Spinal cord (tissue), 10 donors: ENCODE data around the gene KIAA0513. TPM values are rescaled to one million over a fixed set of nuclear protein-coding genes. Genes with fewer than 3 reads are reported as not detected.
A peak's percentile ranks its signal among the peaks of the same experiment; 100 is the strongest.

Experiments
- DNase-seq, 6 donors: peaks; one replicate each; pipeline versions ENCODE4 v3.0.0 to v3.0.0-alpha.2; 2013 to 2015; ENCODE audit warnings: low spot score in 6 of 6, low read depth in 4 of 6
- H3K27ac ChIP-seq: one replicate; pipeline ENCODE4 v1.5.1; 2013; ENCODE audit warnings: low read depth, low read length, control low read depth
- H3K27me3 ChIP-seq: one replicate; pipeline ENCODE4 v1.6.1; 2013; ENCODE audit warnings: low read length; ENCODE audit not compliant: control insufficient read depth, insufficient read depth
- H3K36me3 ChIP-seq: one replicate; pipeline ENCODE4 v1.6.1; 2013; ENCODE audit warnings: low read length; ENCODE audit not compliant: control insufficient read depth, insufficient read depth
- H3K4me1 ChIP-seq: one replicate; pipeline ENCODE4 v1.6.1; 2013; ENCODE audit warnings: low read length; ENCODE audit not compliant: control insufficient read depth, insufficient read depth
- H3K4me3 ChIP-seq: one replicate; pipeline ENCODE4 v1.5.1; 2013; ENCODE audit warnings: low read depth, low read length, control low read depth
- H3K9me3 ChIP-seq: one replicate; pipeline ENCODE4 v1.6.1; 2013; ENCODE audit warnings: low read length; ENCODE audit not compliant: control insufficient read depth, insufficient read depth
- WGBS: methylation state at CpG from one replicate; pipeline ENCODE4 v1.1.5; 2013; ENCODE audit warnings: missing lambda C conversion rate; ENCODE audit not compliant: insufficient coverage; 5-methylcytosine and 5-hydroxymethylcytosine counted together
- polyA plus RNA-seq, 2 donors: library from polyadenylated mRNA; unstranded; fragments of 120-200 nt; gene quantifications; one replicate each; pipeline ENCODE4 v1.2.1, GENCODE V29; 2013; ENCODE audit not compliant: insufficient read length in 2 of 2
- total RNA-seq, 2 donors: library from RNA; depleted of rRNA in 1 of 2; stranded (reverse); fragments of 120-200 nt in 1 of 2; fragments of >200 nt in 1 of 2; gene quantifications; one replicate each; pipeline versions ENCODE4 v1.2.3 to v1.2.4, GENCODE V29; 2013 to 2014
- donor health status: healthy.

KIAA0513 gene
- total and polyA plus RNA-seq, 4 donors, result 18.4 to 40.9 (median 40.0) TPM

DNA sequence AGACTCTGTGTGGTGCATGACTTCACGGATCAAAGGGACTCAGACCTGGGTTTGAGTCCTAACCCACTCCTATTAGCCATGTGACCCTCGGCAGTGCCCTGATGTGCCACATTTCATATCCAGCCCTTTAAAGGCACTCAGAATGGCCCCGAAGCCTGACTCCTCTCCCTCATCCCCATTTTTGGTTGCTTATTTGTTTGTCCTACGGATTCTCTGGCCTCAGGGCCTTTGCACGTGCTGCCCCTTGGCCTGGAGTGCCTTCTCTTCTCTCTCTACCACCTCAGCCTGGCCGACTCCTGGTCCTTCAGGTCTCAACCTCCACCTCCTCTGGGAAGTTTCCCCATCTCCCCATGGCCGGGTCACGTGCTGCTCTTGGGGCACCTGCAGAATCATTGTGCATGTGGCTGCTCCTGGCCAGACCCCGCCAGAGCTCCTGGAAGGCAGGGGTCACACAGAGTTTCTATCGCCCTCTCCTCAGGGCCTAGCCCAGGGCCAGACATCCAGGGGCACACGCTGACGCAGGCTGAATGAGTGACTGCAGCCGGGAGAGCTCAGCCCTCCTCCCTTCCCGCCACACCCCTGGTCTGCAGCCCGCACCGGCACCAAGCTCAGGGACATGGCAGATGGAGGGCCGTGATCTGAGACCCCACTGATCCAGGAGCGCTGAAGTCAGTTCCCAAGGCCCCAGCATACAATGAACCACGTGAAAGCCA is 106.6 kb downstream of the KIAA0513 start:
- Histone ChIP-seq H3K4me1 (peaks cover 45% of the 10 kb centered on the region), H3K27ac (no peak overlapping the region)
- 88% methylated on average over 19 of the region's 19 CpGs for WGBS

DNA sequence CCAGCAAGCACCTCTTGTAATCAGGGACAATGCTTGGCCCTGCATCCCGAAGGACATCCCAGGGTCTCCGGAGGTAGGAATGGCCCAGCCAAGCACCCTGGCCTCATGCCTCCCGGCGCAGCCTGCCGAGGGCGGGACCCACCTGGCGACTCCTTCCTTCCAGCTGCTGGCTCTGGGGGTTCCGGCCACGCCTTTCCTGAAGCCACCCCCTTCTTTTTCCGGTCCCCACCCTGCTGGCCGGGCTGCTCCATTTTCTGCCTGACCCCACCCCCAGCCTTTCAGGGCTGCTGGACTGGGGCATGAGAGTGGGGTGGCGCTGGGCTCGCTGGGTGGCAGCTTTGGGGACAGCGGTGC is 107.2 kb downstream of the KIAA0513 start:
- Histone ChIP-seq H3K27me3 (peaks cover 3% of the 10 kb centered on the region), H3K36me3 (no peaks in the 10 kb centered on the region), H3K4me3 (no peak overlapping the region), H3K4me1 (peaks cover 45% of the 10 kb centered on the region), H3K9me3 (no peaks in the 10 kb centered on the region), H3K27ac (no peak overlapping the region)
- DNase-seq, result no peak
- 82% methylated on average over 9 of the region's 14 CpGs for WGBS

More for the DNA sequence above, 106.6 kb downstream of the KIAA0513 start:
- no peaks in the 10 kb centered on the region for H3K9me3 ChIP-seq
- no peak for DNase-seq
- no peak overlapping the region for H3K4me3 ChIP-seq
- no peaks in the 10 kb centered on the region for H3K36me3 ChIP-seq
- H3K27me3 ChIP-seq, result peaks cover 3% of the 10 kb centered on the region

DNA sequence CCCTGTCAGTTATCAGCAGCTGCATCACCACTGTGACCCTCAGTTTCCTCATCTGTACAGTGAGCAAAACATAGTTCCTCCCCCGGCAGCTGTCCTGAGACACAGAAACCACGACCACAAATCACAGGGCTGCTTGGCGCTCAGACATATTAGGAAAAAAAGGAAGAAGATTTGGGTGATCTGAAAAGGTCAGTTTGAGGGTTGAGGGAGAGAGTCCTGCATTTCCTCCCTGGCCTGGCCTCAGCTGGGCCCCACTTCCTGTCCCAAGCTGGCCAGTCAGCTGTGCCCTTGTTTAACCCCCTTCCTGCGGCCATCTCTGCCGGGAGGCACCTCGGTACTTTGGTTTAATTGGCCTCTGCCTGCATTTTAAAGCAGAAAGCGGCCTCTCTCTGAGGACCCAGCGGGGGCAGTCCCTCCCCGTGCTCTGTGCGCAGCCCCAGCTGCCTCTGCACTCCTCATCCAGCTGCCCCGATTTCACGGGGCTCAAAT is 108.7 kb downstream of the KIAA0513 start:
- no peaks in the 10 kb centered on the region for H3K9me3 ChIP-seq
- no peak overlapping the region for H3K4me3 ChIP-seq
- peaks cover 36% of the 10 kb centered on the region for H3K4me1 ChIP-seq
- no peaks in the 10 kb centered on the region for H3K36me3 ChIP-seq
- peaks cover 3% of the 10 kb centered on the region for H3K27me3 ChIP-seq
- DNase-seq, result no peak
- WGBS, result 47% methylated on average over 9 of the region's 12 CpGs
- H3K27ac ChIP-seq, result peak overlapping the region; percentile 7

DNA sequence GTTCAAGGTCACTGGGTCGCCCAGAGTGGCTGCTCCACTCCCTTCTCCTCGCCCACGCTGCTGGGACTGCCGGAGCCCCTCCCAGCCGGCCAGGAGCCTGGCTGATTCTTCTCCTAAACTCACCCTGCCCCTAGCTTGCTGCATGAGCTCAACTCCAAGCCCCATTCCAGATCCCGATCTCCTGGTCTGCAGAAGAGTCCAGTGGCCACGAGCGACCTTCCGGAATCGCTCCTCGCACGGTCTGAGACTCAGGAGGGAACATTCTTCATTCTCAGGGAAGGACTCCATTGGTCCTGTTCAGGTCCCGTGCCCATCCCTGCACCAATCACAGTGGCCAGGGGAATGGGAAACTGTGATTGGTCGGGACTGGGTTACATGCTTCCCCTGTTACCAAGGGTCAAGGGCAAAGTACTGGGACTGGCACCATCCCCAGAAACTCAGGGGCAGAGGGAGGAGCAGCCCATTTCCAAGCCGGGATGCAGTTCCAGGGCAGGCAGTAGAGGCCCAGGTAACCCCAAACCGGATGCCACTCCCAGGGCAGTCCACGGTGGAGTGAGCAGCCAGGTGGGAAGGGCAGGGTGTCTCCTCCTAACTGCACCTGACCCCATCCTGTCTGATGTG is 109.2 kb downstream of the KIAA0513 start:
- Histone ChIP-seq H3K27ac (peak overlapping the region; percentile 47), H3K4me3 (no peak overlapping the region), H3K27me3 (peaks cover 3% of the 10 kb centered on the region), H3K36me3 (no peaks in the 10 kb centered on the region), H3K4me1 (peaks cover 40% of the 10 kb centered on the region), H3K9me3 (no peaks in the 10 kb centered on the region)
- WGBS, result 67% methylated on average over 17 of the region's 17 CpGs
- peak in 2 of 6 donors; percentile 50 to 61 for DNase-seq

DNA sequence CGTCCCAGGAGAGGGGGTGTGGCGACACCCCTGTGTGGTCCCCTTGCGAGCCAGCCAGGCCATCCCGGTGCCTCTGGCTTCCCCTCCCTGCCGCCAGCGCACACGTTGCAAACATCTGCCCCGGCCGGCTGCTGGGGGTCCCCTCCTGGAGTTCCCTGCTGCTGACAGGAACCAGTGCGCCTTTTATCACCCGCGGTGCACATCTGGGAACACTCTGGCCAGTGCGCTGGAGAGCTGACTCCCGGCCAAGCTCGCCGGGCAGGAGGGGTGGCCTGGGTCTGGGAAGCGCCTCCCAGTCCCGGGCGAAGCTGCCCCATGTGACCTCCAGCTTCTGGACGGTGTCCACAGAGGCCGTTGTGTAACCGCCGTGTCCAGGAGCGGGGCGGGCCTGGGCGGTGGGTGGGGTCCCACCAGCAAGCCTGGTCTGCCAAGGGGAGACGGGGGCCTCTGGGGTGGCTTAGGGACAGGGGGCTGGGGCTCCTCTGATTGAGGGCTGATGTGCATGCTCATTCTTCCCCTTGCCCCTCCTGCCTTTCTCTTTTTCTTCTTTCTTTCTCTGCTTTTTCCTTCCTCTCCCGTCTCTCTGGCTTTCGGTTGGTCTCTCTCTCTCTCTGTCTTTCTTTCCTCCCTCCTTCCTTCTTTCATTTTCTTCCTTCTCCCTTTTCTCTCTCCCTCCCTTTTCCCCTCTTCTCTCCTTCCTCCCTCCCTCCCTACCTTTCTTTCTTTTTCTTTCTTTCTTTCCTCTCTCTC is 109.9 kb downstream of the KIAA0513 start:
- no peaks in the 10 kb centered on the region for H3K9me3 ChIP-seq
- peaks cover 3% of the 10 kb centered on the region for H3K27me3 ChIP-seq
- H3K27ac ChIP-seq, result peak overlapping the region; percentile 47
- DNase-seq, result peak in 1 of 6 donors; percentile 89
- H3K4me3 ChIP-seq, result peak overlapping the region; percentile 16
- WGBS, result 15% methylated on average over 28 of the region's 29 CpGs
- H3K4me1 ChIP-seq, result peaks cover 40% of the 10 kb centered on the region
- no peaks in the 10 kb centered on the region for H3K36me3 ChIP-seq

DNA sequence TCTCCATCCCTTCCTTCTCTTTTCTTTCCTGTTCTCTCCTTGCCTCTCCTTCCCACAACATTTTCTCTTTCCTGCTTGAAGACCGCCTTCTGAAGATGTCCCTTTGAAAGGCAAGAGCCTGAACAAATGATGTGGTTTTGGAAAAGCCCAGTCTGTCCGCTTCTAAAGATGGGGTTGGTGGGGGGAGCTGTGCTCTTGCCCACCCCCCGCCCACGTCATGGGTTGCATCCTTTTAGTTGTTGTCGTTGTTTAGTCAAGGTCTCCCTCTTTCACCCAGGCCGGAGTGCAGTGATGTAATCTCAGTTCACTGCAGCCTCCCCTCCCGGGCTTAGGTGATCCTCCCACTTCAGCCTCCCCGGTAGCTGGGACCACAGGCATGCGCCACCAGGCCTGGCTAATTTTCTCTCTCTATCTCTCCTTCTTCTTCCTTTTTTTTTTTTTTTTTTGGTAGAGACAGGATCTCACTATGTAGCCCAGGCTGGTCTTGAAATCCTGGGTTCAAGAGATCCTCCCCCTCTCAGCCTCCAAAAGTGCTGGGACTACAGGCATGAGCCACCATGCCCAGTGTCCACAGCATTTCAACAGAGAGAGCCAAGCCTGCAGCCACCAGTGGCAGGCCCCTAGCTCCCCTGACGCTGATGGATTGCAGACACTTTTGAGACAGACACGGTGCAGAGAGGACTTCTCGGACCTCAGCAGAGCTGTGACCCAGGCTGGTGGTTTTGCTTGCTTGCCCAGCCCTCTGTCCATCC is 110.7 kb downstream of the KIAA0513 start:
- 79% methylated on average over 8 of the region's 12 CpGs for WGBS
- DNase-seq, result no peak
- Histone ChIP-seq H3K9me3 (no peaks in the 10 kb centered on the region), H3K4me1 (peaks cover 40% of the 10 kb centered on the region), H3K36me3 (no peaks in the 10 kb centered on the region), H3K4me3 (no peak overlapping the region), H3K27me3 (peaks cover 3% of the 10 kb centered on the region), H3K27ac (peak overlapping the region; percentile 40)

DNA sequence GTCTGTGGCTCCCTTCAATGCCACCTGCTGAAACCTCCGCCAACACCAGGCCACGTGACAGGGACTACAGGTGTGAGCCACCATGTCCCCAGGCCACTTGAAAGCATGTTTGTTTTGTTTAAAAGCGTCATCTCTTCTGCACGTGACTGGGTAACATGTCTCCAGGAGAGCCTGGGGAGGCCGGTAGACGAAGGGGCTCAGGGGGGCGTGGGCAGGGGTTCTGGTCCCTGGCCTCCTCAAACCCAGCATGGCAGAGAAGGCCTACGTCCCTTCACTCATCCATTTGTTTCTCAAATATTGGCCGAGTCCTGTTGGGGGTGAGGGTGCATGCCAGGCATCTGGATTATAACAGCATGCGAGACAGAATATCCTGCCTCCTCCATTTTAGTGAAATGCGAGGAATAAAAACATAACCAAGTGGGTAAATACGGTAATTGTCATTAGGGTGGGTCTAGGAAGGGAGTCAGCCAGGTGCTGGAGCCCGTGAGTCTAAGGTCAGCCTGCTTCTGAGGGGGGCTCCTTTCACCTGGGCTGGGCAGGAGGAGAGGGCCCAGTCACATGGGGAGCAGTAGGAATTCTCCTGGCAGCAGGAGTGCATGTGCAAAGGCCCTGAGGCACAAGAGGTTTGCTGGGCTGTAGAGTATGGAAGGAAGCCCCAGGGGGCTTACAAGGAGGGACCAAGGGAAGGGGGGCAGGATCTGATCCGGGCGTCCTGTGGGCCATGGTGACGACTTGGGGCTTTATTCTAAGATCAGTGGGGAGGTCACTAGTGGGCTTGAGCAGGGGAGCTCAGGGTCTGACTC is 111.4 kb downstream of the KIAA0513 start:
- Histone ChIP-seq H3K4me3 (no peak overlapping the region), H3K36me3 (no peaks in the 10 kb centered on the region), H3K27me3 (peaks cover 3% of the 10 kb centered on the region), H3K27ac (no peak overlapping the region), H3K9me3 (no peaks in the 10 kb centered on the region), H3K4me1 (peaks cover 42% of the 10 kb centered on the region)
- WGBS, result 90% methylated on average over 14 of the region's 16 CpGs
- no peak for DNase-seq

DNA sequence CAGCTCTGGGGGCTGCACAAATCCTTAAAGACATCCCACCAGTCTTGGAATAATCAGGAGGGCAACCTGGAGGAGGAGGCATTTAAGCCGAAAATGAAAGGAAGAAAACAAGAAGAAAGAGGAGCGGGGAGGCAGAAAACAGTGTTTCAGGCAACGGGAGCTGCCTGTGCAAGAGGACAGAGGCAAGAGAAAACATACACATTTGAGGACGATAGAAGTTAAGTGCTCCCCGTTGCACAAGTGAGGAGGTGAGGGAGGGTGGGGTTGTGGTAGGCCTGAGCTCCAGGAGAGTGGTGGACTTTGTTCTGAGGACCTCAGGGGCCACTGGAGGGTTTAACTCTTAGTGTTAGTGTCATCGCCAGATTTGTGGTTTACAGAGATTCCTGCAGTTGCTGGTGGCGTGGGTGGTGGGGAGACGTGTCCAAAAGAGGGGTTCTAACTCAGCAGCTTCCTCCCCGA is 112.3 kb downstream of the KIAA0513 start:
- no peaks in the 10 kb centered on the region for H3K9me3 ChIP-seq
- no peak for DNase-seq
- H3K4me1 ChIP-seq, result peaks cover 44% of the 10 kb centered on the region
- H3K27me3 ChIP-seq, result peaks cover 3% of the 10 kb centered on the region
- 95% methylated on average over 9 of the region's 9 CpGs for WGBS
- no peaks in the 10 kb centered on the region for H3K36me3 ChIP-seq
- no peak overlapping the region for H3K27ac ChIP-seq
- no peak overlapping the region for H3K4me3 ChIP-seq
